ENCODE data around the gene OR2C1.

DNA sequence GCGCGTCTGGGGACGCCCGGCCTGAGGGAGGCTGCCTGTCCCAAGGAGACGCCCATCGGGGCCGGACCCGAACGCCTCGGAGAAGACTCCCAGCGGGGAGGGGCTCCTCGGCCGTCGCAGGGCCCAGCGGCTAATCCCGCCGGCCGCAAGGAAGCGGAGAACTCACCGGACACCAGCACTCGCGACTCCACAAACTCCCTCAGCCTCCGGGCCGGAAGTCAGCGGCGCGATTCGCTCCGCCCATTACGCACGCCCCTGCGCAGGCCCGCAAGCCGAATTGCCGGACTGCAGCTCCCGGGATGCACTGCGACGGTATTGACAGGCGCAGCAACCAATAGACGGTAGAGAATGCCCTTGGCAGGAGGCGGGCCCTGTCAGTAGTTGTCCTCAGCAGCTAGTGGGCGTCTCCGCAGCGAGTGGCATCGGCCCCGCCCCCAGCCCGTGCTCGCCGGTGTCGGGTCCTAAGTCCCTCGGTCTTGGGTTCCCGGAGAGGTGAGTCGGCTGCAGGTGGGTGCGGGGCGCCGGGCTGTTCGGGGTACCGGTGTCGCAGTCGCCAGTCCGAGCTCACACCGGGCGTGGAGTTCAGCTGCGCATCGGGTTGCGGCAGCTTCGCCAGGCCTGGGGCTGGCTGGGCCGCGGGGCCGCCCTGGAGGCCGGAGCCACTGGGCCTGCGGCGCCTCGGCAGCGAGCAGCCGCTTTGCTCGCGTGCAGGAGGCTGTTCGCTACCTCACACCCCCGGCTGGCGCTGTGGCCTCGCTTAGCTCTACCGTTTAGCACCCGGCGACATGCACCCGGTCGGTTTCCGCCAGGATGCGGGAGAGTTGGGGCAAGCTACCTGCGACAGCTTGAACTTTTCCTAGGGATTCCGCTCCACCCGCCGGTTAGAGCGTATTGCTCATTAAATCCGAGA, 45.3 kb downstream of the OR2C1 start, which contains the start of the genes ZNF174 and ZSCAN32:
- peak; percentile 86 to 98 for TF ChIP-seq POLR2AphosphoS5 (IDR thresholded peaks at IDR 0.05; ENCODE audit: insufficient read depth in 1 of 2, low read depth in 1 of 2)
- TF ChIP-seq, protein P1, sequence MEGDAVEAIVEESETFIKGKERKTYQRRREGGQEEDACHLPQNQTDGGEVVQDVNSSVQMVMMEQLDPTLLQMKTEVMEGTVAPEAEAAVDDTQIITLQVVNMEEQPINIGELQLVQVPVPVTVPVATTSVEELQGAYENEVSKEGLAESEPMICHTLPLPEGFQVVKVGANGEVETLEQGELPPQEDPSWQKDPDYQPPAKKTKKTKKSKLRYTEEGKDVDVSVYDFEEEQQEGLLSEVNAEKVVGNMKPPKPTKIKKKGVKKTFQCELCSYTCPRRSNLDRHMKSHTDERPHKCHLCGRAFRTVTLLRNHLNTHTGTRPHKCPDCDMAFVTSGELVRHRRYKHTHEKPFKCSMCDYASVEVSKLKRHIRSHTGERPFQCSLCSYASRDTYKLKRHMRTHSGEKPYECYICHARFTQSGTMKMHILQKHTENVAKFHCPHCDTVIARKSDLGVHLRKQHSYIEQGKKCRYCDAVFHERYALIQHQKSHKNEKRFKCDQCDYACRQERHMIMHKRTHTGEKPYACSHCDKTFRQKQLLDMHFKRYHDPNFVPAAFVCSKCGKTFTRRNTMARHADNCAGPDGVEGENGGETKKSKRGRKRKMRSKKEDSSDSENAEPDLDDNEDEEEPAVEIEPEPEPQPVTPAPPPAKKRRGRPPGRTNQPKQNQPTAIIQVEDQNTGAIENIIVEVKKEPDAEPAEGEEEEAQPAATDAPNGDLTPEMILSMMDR (IDR thresholded peaks at IDR 0.05): no peak
